Measurements from ENCODE around the gene CTIF.

The CTIF gene

GRCh38 chr18:48776156-48776555 is 237.3 kb downstream of the CTIF start:
- TF ChIP-seq TAF1 (IDR thresholded peaks at IDR 0.05; ENCODE audit: low read depth), result no peak
- no peak for TF ChIP-seq MAX (IDR thresholded peaks at IDR 0.05)
- no peak for TF ChIP-seq ZBTB7A (IDR thresholded peaks at IDR 0.05; ENCODE audit: low read depth)
- no peak for TF ChIP-seq USF1 (IDR thresholded peaks at IDR 0.05)
- no peak for TF ChIP-seq YY1 (IDR thresholded peaks at IDR 0.05; ENCODE audit: low read depth)
- TF ChIP-seq REST (IDR thresholded peaks at IDR 0.05; ENCODE audit: low read depth), result no peak
- TF ChIP-seq CEBPB (IDR thresholded peaks at IDR 0.05), result no peak
- no peak for TF ChIP-seq CREB1 (IDR thresholded peaks at IDR 0.05; ENCODE audit: low read depth)
- no peak for TF ChIP-seq EP300 (IDR thresholded peaks at IDR 0.05; ENCODE audit: borderline replicate concordance)
- no peak for TF ChIP-seq NFIC (IDR thresholded peaks at IDR 0.05)
- no peak for TF ChIP-seq TCF12 (IDR thresholded peaks at IDR 0.05; ENCODE audit: low read depth)
- no peak for TF ChIP-seq FOXM1 (IDR thresholded peaks at IDR 0.05; ENCODE audit: borderline replicate concordance, low read depth)
- no peak for TF ChIP-seq RAD21 (IDR thresholded peaks at IDR 0.05; ENCODE audit: low read depth)
- no peak for TF ChIP-seq TEAD4 (IDR thresholded peaks at IDR 0.05)
- no peak for TF ChIP-seq EGR1 (IDR thresholded peaks at IDR 0.05)

- no peak for TF ChIP-seq USF1 (IDR thresholded peaks at IDR 0.05)
- TF ChIP-seq YY1 (IDR thresholded peaks at IDR 0.05; ENCODE audit: low read depth), result no peak
- no peak for TF ChIP-seq TCF12 (IDR thresholded peaks at IDR 0.05; ENCODE audit: low read depth)
- no peak for TF ChIP-seq NFIC (IDR thresholded peaks at IDR 0.05)
- TF ChIP-seq MAX (IDR thresholded peaks at IDR 0.05), result no peak
- TF ChIP-seq FOXM1 (IDR thresholded peaks at IDR 0.05; ENCODE audit: borderline replicate concordance, low read depth), result no peak
- TF ChIP-seq REST (IDR thresholded peaks at IDR 0.05; ENCODE audit: low read depth), result no peak
- no peak for TF ChIP-seq CREB1 (IDR thresholded peaks at IDR 0.05; ENCODE audit: low read depth)
- TF ChIP-seq ZBTB7A (IDR thresholded peaks at IDR 0.05; ENCODE audit: low read depth), result no peak
- TF ChIP-seq TEAD4 (IDR thresholded peaks at IDR 0.05), result no peak
- TF ChIP-seq EGR1 (IDR thresholded peaks at IDR 0.05), result no peak
- TF ChIP-seq CEBPB (IDR thresholded peaks at IDR 0.05), result no peak
- no peak for TF ChIP-seq EP300 (IDR thresholded peaks at IDR 0.05; ENCODE audit: borderline replicate concordance)
- no peak for TF ChIP-seq TAF1 (IDR thresholded peaks at IDR 0.05; ENCODE audit: low read depth)
Measured at GRCh38 chr18:48776641-48777025, 237.8 kb downstream of the CTIF start.

- TF ChIP-seq RAD21 (IDR thresholded peaks at IDR 0.05; ENCODE audit: low read depth) (peak; percentile 88), FOXM1 (IDR thresholded peaks at IDR 0.05; ENCODE audit: borderline replicate concordance, low read depth) (no peak), CEBPB (IDR thresholded peaks at IDR 0.05) (no peak), TAF1 (IDR thresholded peaks at IDR 0.05; ENCODE audit: low read depth) (no peak), REST (IDR thresholded peaks at IDR 0.05; ENCODE audit: low read depth) (no peak), EGR1 (IDR thresholded peaks at IDR 0.05) (no peak), NFIC (IDR thresholded peaks at IDR 0.05) (no peak), ZBTB7A (IDR thresholded peaks at IDR 0.05; ENCODE audit: low read depth) (peak; percentile 30; the same call in 1 of the 2 replicates), USF1 (IDR thresholded peaks at IDR 0.05) (no peak), CREB1 (IDR thresholded peaks at IDR 0.05; ENCODE audit: low read depth) (no peak), EP300 (IDR thresholded peaks at IDR 0.05; ENCODE audit: borderline replicate concordance) (no peak)
Measured at GRCh38 chr18:48777026-48777743, 238.4 kb downstream of the CTIF start.
